CD4-positive, CD25-positive, alpha-beta regulatory T cell (primary cell): Measurements from ENCODE around the gene PTGDR. TPM values are rescaled to one million over a fixed set of nuclear protein-coding genes. Genes with fewer than 3 reads are reported as not detected.

Experiments
- ATAC-seq, 2 donors: fragments of 150-1000 bp; cut with Tn5 transposase; one replicate each; pipeline ENCODE4 v1.10.0; 2021; ENCODE audit warnings: low read depth in 2 of 2, moderate number of reproducible peaks in 2 of 2, moderate library complexity in 1 of 2
- DNase-seq, 3 donors: peaks; one replicate each; pipeline versions ENCODE4 v3.0.0 to v3.0.0-alpha.2; 2012 to 2022; ENCODE audit warnings: mixed read lengths in 1 of 3
- H3K27ac ChIP-seq: one replicate; pipeline ENCODE4 v1.7.0; 2013; ENCODE audit warnings: mild to moderate bottlenecking, low read length; ENCODE audit not compliant: insufficient read depth, poor library complexity, severe bottlenecking
- H3K27me3 ChIP-seq: one replicate; pipeline ENCODE4 v1.7.0; 2013; ENCODE audit warnings: low read length; ENCODE audit not compliant: control insufficient read depth, insufficient read depth
- H3K36me3 ChIP-seq: one replicate; pipeline ENCODE4 v1.7.0; 2013; ENCODE audit warnings: mild to moderate bottlenecking, low read length, moderate library complexity; ENCODE audit not compliant: control insufficient read depth, insufficient read depth
- H3K4me1 ChIP-seq: 2 replicates; pipeline ENCODE4 v1.7.0; 2013; ENCODE audit warnings: mild to moderate bottlenecking, low read length; ENCODE audit not compliant: insufficient read depth, control insufficient read depth, poor library complexity, severe bottlenecking
- H3K4me3 ChIP-seq: one replicate; pipeline ENCODE4 v1.7.0; 2013; ENCODE audit warnings: low read depth, mild to moderate bottlenecking, low read length, moderate library complexity
- H3K9me3 ChIP-seq, 2 experiments: 1 replicate in 1 of 2; 2 replicates in 1 of 2; pipeline ENCODE4 v1.7.0; 2013; ENCODE audit warnings: low read length in 2 of 2, mild to moderate bottlenecking in 1 of 2, moderate library complexity in 1 of 2; ENCODE audit not compliant: control insufficient read depth in 2 of 2
- H3K27ac Mint-ChIP-seq, 3 donors: one replicate each; pipeline ENCODE4 v1.8.0; 2020 to 2022; ENCODE audit warnings: mild to moderate bottlenecking in 3 of 3, mixed read lengths in 3 of 3, moderate library complexity in 2 of 3
- H3K27me3 Mint-ChIP-seq: one replicate; pipeline ENCODE4 v1.8.0; 2022; ENCODE audit warnings: mild to moderate bottlenecking, mixed read lengths
- H3K36me3 Mint-ChIP-seq: one replicate; pipeline ENCODE4 v1.8.0; 2020; ENCODE audit warnings: mixed read lengths
- H3K4me1 Mint-ChIP-seq, 4 donors: one replicate each; pipeline ENCODE4 v1.8.0; 2020 to 2022; ENCODE audit warnings: mixed read lengths in 4 of 4, mild to moderate bottlenecking in 1 of 4
- H3K4me3 Mint-ChIP-seq, 4 donors: one replicate each; pipeline ENCODE4 v1.8.0; 2020 to 2022; ENCODE audit warnings: mild to moderate bottlenecking in 4 of 4, mixed read lengths in 4 of 4, moderate library complexity in 3 of 4
- H3K9me3 Mint-ChIP-seq, 7 donors: one replicate each; pipeline ENCODE4 v1.8.0; 2020 to 2022; ENCODE audit warnings: mixed read lengths in 7 of 7, mild to moderate bottlenecking in 3 of 7, moderate library complexity in 2 of 7
- polyA plus RNA-seq, 4 donors: library from polyadenylated mRNA; unstranded; fragments of 300-500 nt; fragmentation: Illumina TruSeq; gene quantifications; one replicate each; pipeline ENCODE4 v1.2.3, GENCODE V29; 2021
- total RNA-seq: library from RNA; stranded (reverse); gene quantifications from one replicate; pipeline ENCODE4 v1.2.3, GENCODE V29; 2022

The PTGDR gene
- total and polyA plus RNA-seq, 5 donors from 2014 or later, result 0.07 to 0.22 (median 0.12) TPM; not detected in 2

GRCh38 chr14:52235434-52235833 lies 32.1 kb upstream of the PTGDR start:
- Histone ChIP-seq H3K36me3 (no peaks in the 10 kb centered on the region), H3K4me1 (no peaks in the 10 kb centered on the region), H3K27ac (no peak overlapping the region), H3K9me3 (no peaks in the 10 kb centered on the region), H3K4me3 (no peak overlapping the region), H3K27me3 (peaks cover 7% of the 10 kb centered on the region)
- Mint-ChIP-seq H3K4me1 (peaks cover 0 to 9% (median 5%) of the 10 kb centered on the region in 4 donors), H3K27me3 (peaks cover 38% of the 10 kb centered on the region), H3K36me3 (peaks cover 4% of the 10 kb centered on the region), H3K27ac (peak overlapping the region in 1 of 3 donors; percentile 65), H3K9me3 (no peaks in the 10 kb centered on the region), H3K4me3 (no peak overlapping the region)
- DNase-seq, result no peak
- no peak for ATAC-seq

- H3K4me1 Mint-ChIP-seq, result peaks cover 0 to 14% (median 6%) of the 10 kb centered on the region in 4 donors
- no peaks in the 10 kb centered on the region for H3K36me3 ChIP-seq
- H3K9me3 ChIP-seq, result no peaks in the 10 kb centered on the region
- H3K36me3 Mint-ChIP-seq, result peaks cover 4% of the 10 kb centered on the region
- ATAC-seq (no peak), DNase-seq (no peak)
- peaks cover 7% of the 10 kb centered on the region for H3K27me3 ChIP-seq
- H3K27me3 Mint-ChIP-seq, result peaks cover 38% of the 10 kb centered on the region
- H3K4me3 ChIP-seq, result no peak overlapping the region
- H3K27ac Mint-ChIP-seq, result no peak overlapping the region
- no peak overlapping the region for H3K27ac ChIP-seq
- no peaks in the 10 kb centered on the region for H3K9me3 Mint-ChIP-seq
- no peaks in the 10 kb centered on the region for H3K4me1 ChIP-seq
- no peak overlapping the region for H3K4me3 Mint-ChIP-seq
These were observed 31.5 kb upstream of the PTGDR start for GRCh38 chr14:52235866-52236510.

- Histone ChIP-seq H3K4me1 (no peaks in the 10 kb centered on the region), H3K36me3 (no peaks in the 10 kb centered on the region), H3K27ac (no peak overlapping the region), H3K9me3 (no peaks in the 10 kb centered on the region), H3K27me3 (peaks cover 7% of the 10 kb centered on the region), H3K4me3 (no peak overlapping the region)
- Mint-ChIP-seq H3K27ac (no peak overlapping the region), H3K4me3 (no peak overlapping the region), H3K36me3 (peaks cover 4% of the 10 kb centered on the region), H3K9me3 (peaks cover 0 to 1% (median 0%) of the 10 kb centered on the region in 7 donors), H3K4me1 (peaks cover 0 to 15% (median 6%) of the 10 kb centered on the region in 4 donors), H3K27me3 (peaks cover 21% of the 10 kb centered on the region)
- ATAC-seq (no peak), DNase-seq (no peak)
These were observed 28.8 kb upstream of the PTGDR start for GRCh38 chr14:52238682-52239081.

- ATAC-seq (no peak), DNase-seq (no peak)
- Mint-ChIP-seq H3K4me1 (peaks cover 0 to 15% (median 6%) of the 10 kb centered on the region in 4 donors), H3K36me3 (peaks cover 4% of the 10 kb centered on the region), H3K4me3 (no peak overlapping the region), H3K27ac (peak overlapping the region in 1 of 3 donors; percentile 69), H3K27me3 (peaks cover 19% of the 10 kb centered on the region), H3K9me3 (peaks cover 0 to 1% (median 0%) of the 10 kb centered on the region in 7 donors)
- Histone ChIP-seq H3K27me3 (peaks cover 2% of the 10 kb centered on the region), H3K27ac (no peak overlapping the region), H3K9me3 (no peaks in the 10 kb centered on the region), H3K4me3 (no peak overlapping the region), H3K4me1 (no peaks in the 10 kb centered on the region), H3K36me3 (no peaks in the 10 kb centered on the region)
These were observed 26.9 kb upstream of the PTGDR start for GRCh38 chr14:52240623-52241022.

- H3K4me3 ChIP-seq, result no peak overlapping the region
- H3K27ac ChIP-seq, result no peak overlapping the region
- Mint-ChIP-seq H3K9me3 (peaks cover 0 to 1% (median 0%) of the 10 kb centered on the region in 7 donors), H3K36me3 (no peaks in the 10 kb centered on the region), H3K27me3 (peaks cover 14% of the 10 kb centered on the region), H3K4me1 (peaks cover 0 to 15% (median 7%) of the 10 kb centered on the region in 4 donors), H3K27ac (peak overlapping the region in 1 of 3 donors; percentile 56), H3K4me3 (no peak overlapping the region)
- no peaks in the 10 kb centered on the region for H3K4me1 ChIP-seq
- H3K36me3 ChIP-seq, result no peaks in the 10 kb centered on the region
- DNase-seq (no peak), ATAC-seq (no peak)
- H3K9me3 ChIP-seq, result no peaks in the 10 kb centered on the region
- H3K27me3 ChIP-seq, result no peaks in the 10 kb centered on the region
These were observed 26.3 kb upstream of the PTGDR start for GRCh38 chr14:52241087-52241793.

- Histone ChIP-seq H3K4me1 (no peaks in the 10 kb centered on the region), H3K9me3 (no peaks in the 10 kb centered on the region), H3K4me3 (no peak overlapping the region), H3K27me3 (no peaks in the 10 kb centered on the region), H3K36me3 (no peaks in the 10 kb centered on the region), H3K27ac (no peak overlapping the region)
- Mint-ChIP-seq H3K36me3 (no peaks in the 10 kb centered on the region), H3K27me3 (peaks cover 10% of the 10 kb centered on the region), H3K4me3 (no peak overlapping the region), H3K27ac (no peak overlapping the region), H3K9me3 (peaks cover 0 to 4% (median 0%) of the 10 kb centered on the region in 7 donors), H3K4me1 (peaks cover 5 to 30% (median 13%) of the 10 kb centered on the region in 4 donors)
- no peak for ATAC-seq
- DNase-seq, result no peak
These were observed 23.2 kb upstream of the PTGDR start for GRCh38 chr14:52244328-52244727.

GRCh38 chr14:52244997-52245396 lies 22.5 kb upstream of the PTGDR start:
- H3K27ac Mint-ChIP-seq, result no peak overlapping the region
- peaks cover 0 to 4% (median 0%) of the 10 kb centered on the region in 7 donors for H3K9me3 Mint-ChIP-seq
- H3K4me3 Mint-ChIP-seq, result no peak overlapping the region
- H3K27me3 ChIP-seq, result no peaks in the 10 kb centered on the region
- H3K36me3 Mint-ChIP-seq, result no peaks in the 10 kb centered on the region
- H3K27me3 Mint-ChIP-seq, result peaks cover 10% of the 10 kb centered on the region
- H3K4me1 Mint-ChIP-seq, result peaks cover 3 to 26% (median 13%) of the 10 kb centered on the region in 4 donors
- H3K27ac ChIP-seq, result no peak overlapping the region
- no peaks in the 10 kb centered on the region for H3K36me3 ChIP-seq
- no peak overlapping the region for H3K4me3 ChIP-seq
- DNase-seq (no peak), ATAC-seq (no peak)
- H3K9me3 ChIP-seq, result no peaks in the 10 kb centered on the region
- H3K4me1 ChIP-seq, result no peaks in the 10 kb centered on the region
